ENCODE measurements around the gene PVRIG.
A peak's percentile ranks its signal among the peaks of the same experiment; 100 is the strongest.
"Not testable (repeated sequence)": the region's sequence is repeated elsewhere in the genome, so short reads cannot be mapped to it uniquely, and the experiment has no call there.

Gene PVRIG

DNA sequence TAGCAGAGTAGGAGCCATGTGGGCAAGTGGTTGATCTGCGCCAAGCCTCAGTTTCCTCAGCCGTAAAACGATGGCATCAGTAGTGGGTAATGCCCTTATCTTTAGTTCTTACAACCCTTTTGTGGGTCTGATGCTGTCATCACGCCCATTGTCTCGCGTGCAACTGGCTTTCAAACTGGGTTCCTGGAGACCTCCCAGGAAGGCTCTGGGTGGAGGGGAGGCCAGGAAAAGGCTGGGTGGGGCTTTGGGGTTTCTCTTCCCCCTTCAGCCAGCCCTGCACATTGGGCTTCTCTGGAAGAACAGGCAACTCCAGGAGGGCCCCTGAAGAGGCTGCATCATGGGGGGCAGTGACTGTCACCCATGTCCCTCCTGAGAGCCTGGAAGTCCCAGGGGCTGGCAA is 5.1 kb downstream of the PVRIG start:
- not testable (repeated sequence) for DNase-seq (ENCODE audit: low read depth in 1 of 2, low spot score in 1 of 2)

DNA sequence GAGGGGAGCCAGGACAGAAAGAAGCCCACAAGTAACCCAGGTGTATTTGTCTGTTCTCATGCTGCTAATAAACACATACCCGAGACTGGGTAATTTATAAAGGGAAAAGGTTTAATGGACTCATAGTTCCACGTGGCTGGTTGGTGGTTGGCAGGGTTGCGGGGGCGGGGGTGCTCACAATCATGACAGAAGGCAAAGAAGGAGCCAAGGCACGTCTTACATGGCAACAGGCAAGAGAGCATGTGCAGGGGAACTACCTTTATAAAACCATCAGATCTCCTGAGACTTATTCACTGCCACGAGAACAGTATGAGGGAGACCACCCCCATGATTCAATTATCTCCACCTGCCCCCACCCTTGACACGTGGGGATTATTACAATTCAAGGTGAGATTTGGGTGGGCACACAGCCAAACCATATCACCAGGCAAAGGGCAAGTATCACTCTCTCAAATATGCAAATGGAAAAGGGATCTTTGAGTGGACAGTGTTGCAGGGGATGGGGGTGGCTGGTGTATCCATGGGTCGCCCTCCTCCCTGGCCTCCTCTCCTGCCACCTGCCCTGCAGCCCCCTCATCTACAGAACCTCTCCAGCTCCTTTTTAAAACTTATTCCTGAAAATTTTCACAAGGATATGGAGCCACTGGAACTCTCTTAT is 15.0 kb downstream of the PVRIG start:
- DNase-seq (ENCODE audit: low read depth in 1 of 2, low spot score in 1 of 2): not testable (repeated sequence)

DNA sequence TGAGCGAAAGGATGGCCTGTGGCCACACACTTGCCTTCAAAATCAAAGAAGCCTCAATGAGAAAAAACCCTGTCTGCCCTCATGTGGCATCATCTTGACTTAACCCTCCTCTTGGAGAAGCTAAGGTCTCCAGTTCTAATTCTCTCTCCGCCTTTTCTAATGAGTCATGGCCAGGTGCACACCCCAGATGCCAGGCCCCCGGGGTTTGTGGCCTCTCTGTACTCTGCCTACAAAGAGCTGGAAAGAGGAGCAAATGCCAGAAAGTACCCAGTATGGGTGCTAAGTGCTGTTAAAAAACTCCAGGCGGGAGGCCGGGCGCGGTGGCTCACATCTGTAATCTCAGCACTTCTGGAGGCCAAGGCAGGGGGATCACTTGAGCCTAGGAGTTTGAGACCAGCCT is 20.2 kb downstream of the PVRIG start:
- DNase-seq (ENCODE audit: low read depth in 1 of 2, low spot score in 1 of 2): not testable (repeated sequence)

DNA sequence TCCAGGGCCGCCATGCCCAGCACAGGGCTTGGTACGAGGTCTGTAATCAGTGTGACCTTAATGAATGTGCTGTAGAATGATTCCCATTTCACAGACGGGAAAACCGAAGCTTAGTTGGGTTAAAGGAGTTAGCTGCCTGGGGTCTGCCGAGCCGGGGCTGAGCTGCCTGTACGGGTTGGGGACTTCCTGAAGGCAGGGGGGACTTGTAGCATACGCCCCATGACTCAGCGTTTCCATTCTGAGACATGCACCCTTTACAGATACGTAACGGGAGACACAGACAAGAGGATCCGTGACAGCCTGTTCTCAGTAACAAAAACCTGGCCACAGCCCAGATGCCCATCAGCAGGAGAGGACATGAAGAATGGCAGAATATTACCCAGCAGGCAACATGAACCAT is 23.6 kb downstream of the PVRIG start:
- peak; percentile 25 to 70 for DNase-seq (ENCODE audit: low read depth in 1 of 2, low spot score in 1 of 2)

DNA sequence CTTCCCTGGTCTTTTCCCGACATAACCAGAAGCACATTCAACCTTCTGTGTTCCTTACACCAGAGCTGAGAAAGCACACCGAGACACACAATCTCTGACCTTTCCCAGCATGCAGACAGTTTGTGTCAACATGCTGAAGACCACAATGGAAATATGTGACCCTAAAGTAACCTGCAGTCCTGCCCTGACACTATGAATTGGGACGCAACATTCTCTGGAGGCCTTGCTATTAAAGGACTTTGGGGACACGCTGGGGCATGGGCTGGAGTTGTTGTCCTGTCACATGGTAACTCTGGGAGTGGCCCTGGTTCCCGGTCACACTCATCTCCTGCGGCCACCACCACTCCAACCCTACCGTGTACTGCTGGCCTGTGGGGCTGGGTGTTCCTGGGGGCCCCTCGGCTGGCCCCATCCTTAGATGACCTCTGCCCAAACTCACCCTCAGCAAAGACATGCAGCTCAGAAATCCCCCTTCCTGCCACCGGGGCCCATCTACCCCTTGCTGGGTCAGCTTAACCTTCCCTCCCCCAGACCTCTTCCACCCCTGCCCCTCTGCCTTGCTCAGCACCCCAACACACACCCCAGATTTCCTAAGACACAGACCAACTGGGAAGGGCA is 25.3 kb downstream of the PVRIG start:
- not testable (repeated sequence) for DNase-seq (ENCODE audit: low read depth in 1 of 2, low spot score in 1 of 2)

DNA sequence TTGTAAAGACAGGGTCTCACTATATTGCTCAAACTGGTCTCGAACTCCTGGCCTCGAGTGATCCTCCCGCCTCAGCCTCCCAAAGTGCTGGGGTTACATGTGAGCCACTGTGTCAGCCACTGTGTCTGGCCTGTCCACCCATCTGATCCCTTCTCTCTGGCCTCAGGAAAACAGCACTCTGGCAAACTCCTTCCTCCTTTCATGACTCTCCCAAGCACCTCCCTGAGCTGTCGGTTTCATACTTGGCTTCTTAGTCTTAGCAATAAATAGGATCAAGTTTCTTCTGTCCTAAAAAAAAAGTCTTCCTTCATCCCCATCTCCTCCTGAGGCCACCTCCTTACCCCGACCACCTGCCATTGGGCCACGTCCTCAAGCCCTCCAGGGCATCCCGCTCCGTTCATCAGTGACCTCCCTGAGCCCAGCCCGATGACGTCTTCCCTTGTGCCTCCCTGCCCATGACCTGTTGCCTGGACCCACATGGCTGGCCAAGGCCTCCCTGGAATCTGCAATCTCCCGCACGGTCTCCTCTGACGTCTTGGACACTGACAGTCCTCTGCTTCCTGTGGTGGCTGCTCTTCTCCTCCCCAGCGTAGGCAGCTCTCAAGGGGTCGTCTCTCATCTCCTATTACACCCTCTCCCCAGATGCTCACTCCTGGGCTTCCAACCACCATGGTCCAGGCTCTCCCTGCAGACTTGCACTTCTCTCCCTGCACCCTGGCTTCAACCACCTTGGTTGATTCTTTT is 26.5 kb downstream of the PVRIG start:
- DNase-seq (ENCODE audit: low read depth in 1 of 2, low spot score in 1 of 2): not testable (repeated sequence)

DNA sequence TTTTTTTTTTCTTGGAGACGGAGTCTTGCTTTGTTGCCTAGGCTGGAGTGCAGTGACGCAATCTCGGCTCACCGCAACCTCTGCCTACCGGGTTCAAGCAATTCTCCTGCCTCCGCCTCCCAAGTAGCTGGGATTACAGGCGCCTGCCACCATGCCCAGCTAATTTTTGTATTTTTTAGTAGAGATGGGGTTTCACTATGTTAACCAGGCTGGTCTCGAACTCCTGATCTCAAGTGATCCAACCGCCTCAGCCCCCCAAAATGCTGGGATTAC is 27.1 kb downstream of the PVRIG start:
- not testable (repeated sequence) for DNase-seq (ENCODE audit: low read depth in 1 of 2, low spot score in 1 of 2)

DNA sequence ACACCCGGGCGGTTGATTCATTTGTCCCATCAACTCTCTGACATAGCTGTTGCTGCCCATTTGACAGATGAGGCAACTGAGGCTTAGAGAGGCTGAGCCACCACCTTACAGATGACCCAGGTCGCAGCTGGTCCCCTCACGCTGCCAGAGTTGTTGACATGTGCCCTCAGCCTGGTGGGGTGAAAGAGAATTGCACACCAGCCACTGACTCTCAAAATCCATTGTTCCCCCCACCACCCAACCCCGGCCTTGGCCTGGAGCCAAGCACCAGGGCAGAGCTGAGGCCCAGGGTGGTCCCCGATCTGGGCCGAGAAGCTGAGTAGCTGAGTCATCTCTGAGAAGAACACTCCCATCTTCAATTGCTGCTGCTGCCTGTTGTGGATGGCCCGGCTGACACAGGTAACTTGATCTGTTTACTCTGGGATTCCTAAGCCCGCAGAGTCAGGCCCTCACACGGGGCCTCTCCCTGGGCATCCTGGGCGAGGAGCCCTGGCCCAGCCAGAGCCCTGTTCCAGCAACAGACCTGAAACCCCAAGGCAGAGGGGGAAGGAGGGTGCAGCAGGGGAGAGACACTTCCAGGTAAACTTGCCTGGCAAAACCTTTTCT is 27.5 kb downstream of the PVRIG start:
- DNase-seq (ENCODE audit: low read depth in 1 of 2, low spot score in 1 of 2): no peak

DNA sequence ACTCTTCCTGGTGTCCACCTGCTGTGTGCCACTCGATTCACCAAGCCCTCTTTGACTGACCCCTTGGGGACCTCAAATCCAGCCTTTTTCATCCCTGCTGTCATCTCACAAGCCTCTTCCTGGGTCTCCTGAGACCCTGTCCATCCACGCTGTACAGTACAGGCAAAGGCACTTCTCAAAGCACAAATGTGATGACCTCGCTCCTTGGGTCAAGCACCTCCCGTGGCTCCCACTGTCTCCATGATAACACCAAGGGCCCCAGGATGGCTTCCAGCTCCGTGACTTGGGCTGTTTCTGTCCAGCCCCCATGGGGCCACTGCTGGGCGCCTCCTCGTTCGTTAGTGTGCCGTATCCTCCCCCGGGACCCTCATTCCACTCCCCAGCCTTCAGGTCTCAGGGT is 28.7 kb downstream of the PVRIG start:
- DNase-seq (ENCODE audit: low read depth in 1 of 2, low spot score in 1 of 2): no peak

DNA sequence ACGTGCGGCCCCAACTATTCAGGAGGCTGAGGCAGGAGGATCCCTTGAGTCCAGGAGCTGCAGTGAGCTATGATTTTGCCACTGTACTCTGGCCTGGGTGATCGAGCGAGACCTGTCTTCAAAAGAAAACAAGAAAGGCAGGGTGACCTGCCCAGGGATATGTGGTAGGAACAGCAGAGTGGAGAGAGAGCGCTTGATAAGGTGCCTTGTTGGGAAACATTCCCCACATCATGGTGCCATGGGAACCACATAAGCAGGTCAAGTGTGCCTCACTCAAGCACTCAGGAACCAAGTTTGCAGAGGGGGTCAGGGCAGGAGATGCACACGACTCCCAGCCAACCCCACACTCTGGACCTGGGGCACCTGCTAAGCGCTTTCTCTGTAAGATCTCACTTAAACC is 37.3 kb downstream of the PVRIG start:
- no peak for DNase-seq (ENCODE audit: low read depth in 1 of 2, low spot score in 1 of 2)

DNA sequence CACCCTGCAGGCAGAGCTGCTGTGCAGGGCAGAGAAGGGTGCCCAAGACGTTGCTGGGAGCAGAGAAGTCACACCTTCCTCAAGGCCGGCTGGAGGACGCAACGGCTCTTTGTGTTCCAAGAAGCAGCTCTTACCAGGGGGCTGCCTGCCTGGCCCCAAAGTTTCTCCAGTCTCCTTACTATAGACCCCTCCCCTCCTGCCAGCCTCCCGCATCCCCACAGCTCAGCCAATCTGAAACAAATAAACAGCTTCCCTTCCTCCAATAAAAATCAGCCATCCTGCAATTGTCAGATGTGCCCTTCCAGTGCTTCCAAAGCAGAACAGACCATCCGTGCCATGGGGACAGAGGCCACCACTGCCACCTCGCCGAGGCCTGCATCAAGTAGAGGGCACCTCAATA is 40.2 kb downstream of the PVRIG start:
- DNase-seq (ENCODE audit: low read depth in 1 of 2, low spot score in 1 of 2): not testable (repeated sequence)

DNA sequence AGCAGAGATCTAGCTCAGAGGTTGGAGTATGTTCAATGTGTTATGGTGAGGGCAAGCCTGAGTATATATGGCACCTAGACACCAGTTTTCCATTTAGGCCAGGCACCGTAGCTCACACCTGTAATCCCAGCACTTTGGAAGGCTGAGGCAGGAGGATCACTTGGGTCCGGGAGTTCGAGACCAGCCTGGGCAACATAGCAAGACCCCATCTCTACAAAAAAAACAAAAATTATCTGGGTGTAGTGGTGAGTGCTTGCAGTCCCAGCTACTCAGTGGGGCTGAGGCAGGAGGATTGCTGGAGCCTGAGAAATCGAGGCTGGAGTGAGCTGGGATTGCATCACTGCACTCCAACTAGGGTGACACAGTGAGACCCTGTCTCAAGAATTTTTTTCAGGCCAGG is 43.1 kb downstream of the PVRIG start:
- not testable (repeated sequence) for DNase-seq (ENCODE audit: low read depth in 1 of 2, low spot score in 1 of 2)

DNA sequence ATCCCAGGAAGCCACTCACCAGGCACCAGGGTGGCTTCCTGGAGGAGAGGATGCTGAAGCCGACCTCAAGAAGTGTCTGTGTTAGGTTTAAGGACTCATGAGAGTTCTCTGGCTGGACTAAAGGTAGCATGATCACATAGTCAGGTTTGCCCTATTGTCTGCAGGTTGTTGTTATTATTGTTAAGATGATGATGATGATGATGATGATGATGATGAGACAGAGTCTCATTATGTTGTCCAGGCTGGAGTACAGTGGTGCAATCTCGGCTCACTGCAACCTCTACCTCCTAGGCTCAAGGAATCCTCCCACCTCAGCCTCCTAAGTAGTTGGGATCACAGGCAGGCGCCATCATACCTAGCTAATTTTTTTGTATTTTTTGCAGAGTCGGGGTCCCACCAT is 44.5 kb downstream of the PVRIG start:
- DNase-seq (ENCODE audit: low read depth in 1 of 2, low spot score in 1 of 2): not testable (repeated sequence)

DNA sequence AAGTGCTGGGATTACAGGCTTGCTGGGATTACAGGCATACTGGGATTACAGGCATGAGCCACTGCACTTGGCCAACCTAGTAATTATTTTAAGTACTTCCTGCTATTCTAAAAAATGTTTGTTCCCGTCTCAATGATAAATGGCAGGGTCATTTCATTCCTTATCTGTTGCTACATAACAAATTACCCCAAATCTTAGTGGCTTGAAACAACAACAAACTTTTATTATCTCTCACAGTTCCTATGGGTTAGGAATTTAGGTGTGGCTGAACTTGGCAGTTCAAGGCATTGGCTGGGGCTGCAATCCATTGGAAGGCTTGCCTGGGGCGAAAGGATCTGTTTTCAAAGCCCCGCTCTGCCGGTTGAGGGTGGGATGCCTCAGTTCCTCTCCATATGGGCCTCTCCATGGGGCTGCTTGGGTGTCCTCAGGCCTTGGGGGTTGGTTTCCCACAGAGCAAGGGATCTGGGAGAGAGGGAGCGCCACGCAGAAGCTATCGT is 45.0 kb downstream of the PVRIG start:
- DNase-seq (ENCODE audit: low read depth in 1 of 2, low spot score in 1 of 2): not testable (repeated sequence)

DNA sequence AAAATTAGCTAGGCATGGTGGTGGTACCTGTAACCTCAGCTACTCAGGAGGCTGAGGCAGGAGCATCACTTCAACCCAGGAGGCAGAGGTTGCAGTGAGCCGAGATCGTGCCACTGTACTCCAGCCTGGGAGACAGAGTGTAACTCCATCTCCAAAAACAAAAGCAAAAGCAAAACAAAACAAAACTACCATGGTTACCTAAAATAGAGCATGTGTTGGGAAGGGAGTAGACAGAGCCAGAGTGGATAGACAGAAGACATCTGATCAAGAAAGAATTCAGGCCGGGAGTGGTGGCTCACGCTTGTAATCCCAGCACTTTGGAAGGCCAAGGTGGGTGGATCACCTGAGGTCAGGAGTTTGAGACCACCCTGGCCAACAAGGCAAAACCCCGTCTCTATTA is 46.1 kb downstream of the PVRIG start:
- DNase-seq (ENCODE audit: low read depth in 1 of 2, low spot score in 1 of 2): not testable (repeated sequence)

DNA sequence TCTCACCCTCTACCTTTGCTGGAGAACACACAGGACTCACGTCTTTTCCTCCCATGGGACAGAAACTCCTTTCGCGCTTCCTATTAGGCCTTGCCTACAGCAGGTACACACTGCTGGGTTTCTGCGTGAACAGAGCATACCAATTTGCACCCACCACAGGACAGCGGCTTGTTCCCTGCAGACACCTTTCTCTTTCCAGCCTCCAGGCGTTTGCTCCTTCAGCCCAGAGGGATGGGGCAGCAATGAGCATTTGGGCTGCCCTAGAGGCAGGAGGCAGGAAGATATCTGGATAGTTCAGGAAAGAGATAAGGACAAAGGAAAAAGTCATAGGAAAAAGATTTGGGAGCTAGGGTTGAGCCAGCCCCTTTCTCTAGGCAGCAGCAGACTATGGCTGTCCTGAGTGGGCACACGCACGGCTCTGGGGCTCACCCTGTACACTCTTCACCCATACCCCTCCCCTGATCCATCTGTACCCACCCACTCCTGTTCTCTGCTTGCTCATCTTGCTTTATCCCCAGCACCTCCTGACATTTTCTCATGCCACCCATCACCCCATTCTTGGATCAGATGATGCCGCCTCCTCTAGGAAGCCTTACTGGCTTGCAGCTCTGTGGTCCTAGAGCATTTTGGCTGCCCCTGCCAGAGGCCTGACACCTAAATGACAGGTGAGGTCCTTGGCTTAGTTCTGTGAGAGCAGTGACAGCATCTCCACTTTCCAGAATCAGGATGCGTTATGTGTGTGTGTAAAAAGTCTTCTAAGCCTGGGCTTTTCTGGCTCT is 47.0 kb downstream of the PVRIG start:
- DNase-seq (ENCODE audit: low read depth in 1 of 2, low spot score in 1 of 2): no peak

DNA sequence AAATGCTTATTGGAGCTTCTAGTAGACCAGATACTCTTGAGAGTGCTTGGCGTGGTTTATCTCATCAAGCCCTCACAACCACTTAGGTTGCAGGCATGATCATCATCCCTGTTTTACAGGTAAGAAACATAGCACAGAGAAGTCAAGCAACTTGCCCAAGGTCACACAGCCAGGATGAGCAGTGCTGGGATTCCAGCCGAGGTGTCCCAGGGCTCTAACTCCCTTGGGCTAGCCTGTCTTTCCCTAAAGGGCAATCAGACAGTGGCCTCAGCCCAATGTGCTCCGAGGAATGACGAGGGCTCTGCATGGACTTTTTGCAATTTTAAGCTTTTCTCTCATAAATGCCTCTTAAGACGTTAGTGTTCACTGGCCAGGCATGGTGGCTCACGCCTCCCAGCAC is 47.9 kb downstream of the PVRIG start:
- DNase-seq (ENCODE audit: low read depth in 1 of 2, low spot score in 1 of 2): no peak

DNA sequence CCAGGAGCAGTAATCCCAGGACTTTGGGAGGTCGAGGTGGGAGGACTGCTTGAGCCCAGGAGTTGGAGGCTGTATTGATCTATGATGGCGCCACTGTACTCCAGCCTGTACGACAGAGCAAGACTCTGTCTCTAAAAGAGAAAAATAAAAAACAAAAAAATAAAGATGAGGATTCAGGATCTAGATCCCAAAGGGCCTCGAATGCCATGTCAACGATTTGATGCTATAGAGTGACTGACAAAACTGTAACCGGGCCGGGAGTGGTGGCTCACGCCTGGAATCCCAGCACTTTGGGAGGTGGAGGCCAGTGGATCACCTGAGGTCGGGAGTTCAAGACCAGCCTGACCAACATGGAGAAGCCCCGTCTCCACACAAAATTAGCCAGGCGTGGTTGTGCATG is 49.1 kb downstream of the PVRIG start:
- DNase-seq (ENCODE audit: low read depth in 1 of 2, low spot score in 1 of 2): not testable (repeated sequence)

DNA sequence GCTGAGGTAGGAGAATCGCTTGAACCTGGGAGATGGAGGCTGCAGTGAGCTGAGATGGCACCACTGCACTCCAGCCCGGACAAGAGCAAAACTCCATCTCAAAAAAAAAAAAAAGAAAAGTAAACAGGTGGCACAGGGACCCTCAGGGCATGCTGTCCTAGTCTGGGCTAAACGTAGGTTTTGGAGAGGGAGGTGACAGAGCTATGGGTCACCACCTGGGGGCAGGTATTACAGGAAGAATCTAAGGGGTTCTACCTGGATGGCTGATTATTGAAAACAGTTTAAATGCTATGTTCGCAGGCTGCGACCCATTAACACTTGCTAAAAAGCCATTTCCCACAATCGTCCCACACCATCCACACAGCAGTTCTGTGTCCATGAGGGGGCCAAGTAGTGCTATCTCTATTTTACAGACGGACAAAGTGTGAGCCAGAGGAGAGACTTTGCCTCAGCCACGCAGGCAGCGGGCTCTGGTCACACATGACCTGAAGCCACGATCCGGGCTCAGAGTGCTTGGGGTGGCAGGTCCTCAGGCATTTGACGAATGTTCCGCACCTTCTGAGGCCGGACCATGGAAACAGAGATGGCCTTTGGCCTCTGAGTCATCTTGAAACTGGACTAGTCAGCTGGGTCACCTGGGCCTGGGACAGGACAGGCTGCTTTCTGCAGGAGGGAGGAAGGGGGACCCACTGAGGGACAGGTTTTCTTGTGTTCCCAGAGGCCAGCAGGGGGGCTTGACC is 49.7 kb downstream of the PVRIG start:
- not testable (repeated sequence) for DNase-seq (ENCODE audit: low read depth in 1 of 2, low spot score in 1 of 2)
